Embryonic facial prominence (tissue), 1 donor: Measurements from ENCODE around the gene HOXC11.

Experiments used
- DNase-seq: peaks from one replicate; pipeline ENCODE4 v3.0.0-alpha.2; 2016; ENCODE audit errors: extremely low spot score

Gene HOXC11

GRCh38 chr12:53984901-53985691, 12.2 kb downstream of the HOXC11 start, which contains the start of gene HOXC10:
HOXC10 (plus strand) TSS chr12:53985146; CDS start chr12:53985260, 114 bp downstream.
- peak; percentile 64 for DNase-seq

GRCh38 chr12:53985692-53985993, 12.7 kb downstream of the HOXC11 start:
- DNase-seq: no peak

GRCh38 chr12:53985994-53986685, 13.2 kb downstream of the HOXC11 start:
- DNase-seq: no peak

GRCh38 chr12:53986686-53987483, 14.0 kb downstream of the HOXC11 start:
- no peak for DNase-seq

- no peak for DNase-seq
Observed at GRCh38 chr12:53987787-53988230, 14.9 kb downstream of the HOXC11 start.

- no peak for DNase-seq
Observed at GRCh38 chr12:53988541-53989226, 15.8 kb downstream of the HOXC11 start.

GRCh38 chr12:53989227-53990113, 16.5 kb downstream of the HOXC11 start:
- DNase-seq: no peak

GRCh38 chr12:53990311-53991076, 17.6 kb downstream of the HOXC11 start:
- no peak for DNase-seq

GRCh38 chr12:53991077-53991460, 18.1 kb downstream of the HOXC11 start:
- no peak for DNase-seq

GRCh38 chr12:53992377-53992889, 19.5 kb downstream of the HOXC11 start:
- no peak for DNase-seq

- DNase-seq: no peak
Observed at GRCh38 chr12:53993162-53994008, 20.5 kb downstream of the HOXC11 start.

GRCh38 chr12:53994009-53994263, 21.0 kb downstream of the HOXC11 start:
- DNase-seq: no peak

GRCh38 chr12:53994264-53995001, 21.5 kb downstream of the HOXC11 start:
- no peak for DNase-seq

- no peak for DNase-seq
Observed at GRCh38 chr12:53995002-53995377, 22.1 kb downstream of the HOXC11 start.

GRCh38 chr12:53995378-53996239, 22.7 kb downstream of the HOXC11 start:
- no peak for DNase-seq

GRCh38 chr12:53996240-53997203, 23.6 kb downstream of the HOXC11 start:
- DNase-seq: no peak
